ENCODE measurements around the gene ZSCAN23.
"Not testable (repeated sequence)": the region's sequence is repeated elsewhere in the genome, so short reads cannot be mapped to it uniquely, and the experiment has no call there.

GRCh38 chr6:28469153-28469745, 26.0 kb upstream of the ZSCAN23 start:
- TF ChIP-seq, protein P1, sequence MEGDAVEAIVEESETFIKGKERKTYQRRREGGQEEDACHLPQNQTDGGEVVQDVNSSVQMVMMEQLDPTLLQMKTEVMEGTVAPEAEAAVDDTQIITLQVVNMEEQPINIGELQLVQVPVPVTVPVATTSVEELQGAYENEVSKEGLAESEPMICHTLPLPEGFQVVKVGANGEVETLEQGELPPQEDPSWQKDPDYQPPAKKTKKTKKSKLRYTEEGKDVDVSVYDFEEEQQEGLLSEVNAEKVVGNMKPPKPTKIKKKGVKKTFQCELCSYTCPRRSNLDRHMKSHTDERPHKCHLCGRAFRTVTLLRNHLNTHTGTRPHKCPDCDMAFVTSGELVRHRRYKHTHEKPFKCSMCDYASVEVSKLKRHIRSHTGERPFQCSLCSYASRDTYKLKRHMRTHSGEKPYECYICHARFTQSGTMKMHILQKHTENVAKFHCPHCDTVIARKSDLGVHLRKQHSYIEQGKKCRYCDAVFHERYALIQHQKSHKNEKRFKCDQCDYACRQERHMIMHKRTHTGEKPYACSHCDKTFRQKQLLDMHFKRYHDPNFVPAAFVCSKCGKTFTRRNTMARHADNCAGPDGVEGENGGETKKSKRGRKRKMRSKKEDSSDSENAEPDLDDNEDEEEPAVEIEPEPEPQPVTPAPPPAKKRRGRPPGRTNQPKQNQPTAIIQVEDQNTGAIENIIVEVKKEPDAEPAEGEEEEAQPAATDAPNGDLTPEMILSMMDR (IDR thresholded peaks at IDR 0.05): not testable (repeated sequence)
- TF ChIP-seq ZFX (IDR thresholded peaks at IDR 0.05; ENCODE audit: borderline replicate concordance): not testable (repeated sequence)
